ENCODE measurements around the gene SLTM. TPM values are rescaled to one million over a fixed set of nuclear protein-coding genes. Genes with fewer than 3 reads are reported as not detected.
A peak's percentile ranks its signal among the peaks of the same experiment; 100 is the strongest.
"Not testable (repeated sequence)": the region's sequence is repeated elsewhere in the genome, so short reads cannot be mapped to it uniquely, and the experiment has no call there.

SLTM gene
- total RNA-seq, 2 experiments from 2014 or later: 103 to 129 TPM

- intact Hi-C loops (cut with micrococcal nuclease; ENCODE audit: unreplicated experiment): no loop called here
- TF ChIP-seq CTCF (conservative IDR thresholded peaks at IDR 0.05; ENCODE audit: low read length): no peak
- H3K9me3 ChIP-seq (ENCODE audit: low read length): no peaks in the 10 kb centered on the region
- BruUV-seq (replicated peaks): TSS peak; percentile 29
- DNase-seq (ENCODE audit: low spot score): no peak
- H3K4me3 ChIP-seq (ENCODE audit: low read depth, low read length, poor library complexity, severe bottlenecking): no peak overlapping the region
- ChIA-PET CTCF (ENCODE audit: unreplicated experiment) (no interaction called here), POLR2A (no interaction called here)
- H3K36me3 ChIP-seq (ENCODE audit: insufficient read depth, low read length): peaks cover 98% of the 10 kb centered on the region
- no peak overlapping the region for H2AFZ ChIP-seq (ENCODE audit: low read length)
- no peaks in the 10 kb centered on the region for H3K9me2 ChIP-seq (ENCODE audit: insufficient read depth, low read length)
- H3K4me1 ChIP-seq (ENCODE audit: insufficient read depth, low read length, poor library complexity, severe bottlenecking): no peaks in the 10 kb centered on the region
- no peaks in the 10 kb centered on the region for H4K20me1 ChIP-seq (ENCODE audit: insufficient read depth, low read length)
- no peaks in the 10 kb centered on the region for H3K79me2 ChIP-seq (ENCODE audit: insufficient read depth, low read depth, low read length)
- H3K27ac ChIP-seq (ENCODE audit: low read depth, low read length, poor library complexity, severe bottlenecking): no peak overlapping the region
- no peak overlapping the region for H3K4me2 ChIP-seq (ENCODE audit: low read length)
Measured at GRCh38 chr15:58886921-58887320, 46.6 kb downstream of the SLTM start.

- H4K20me1 ChIP-seq (ENCODE audit: insufficient read depth, low read length); CTCF ChIA-PET (ENCODE audit: unreplicated experiment): not testable (repeated sequence)
- POLR2A ChIA-PET: interaction anchor here (0.6 to 0.7 kb wide), 2 partner anchors 74 to 740 kb away, joined by 3 read pairs; no protein-coding TSS in a partner anchor
Measured at GRCh38 chr15:58883926-58884325, 49.6 kb downstream of the SLTM start.

GRCh38 chr15:58882243-58882642 lies 51.2 kb downstream of the SLTM start:
- Histone ChIP-seq H3K79me2 (ENCODE audit: insufficient read depth, low read depth, low read length) (no peaks in the 10 kb centered on the region), H3K9me3 (ENCODE audit: low read length) (no peaks in the 10 kb centered on the region), H4K20me1 (ENCODE audit: insufficient read depth, low read length) (no peaks in the 10 kb centered on the region), H2AFZ (ENCODE audit: low read length) (no peak overlapping the region), H3K27ac (ENCODE audit: low read depth, low read length, poor library complexity, severe bottlenecking) (no peak overlapping the region), H3K9me2 (ENCODE audit: insufficient read depth, low read length) (no peaks in the 10 kb centered on the region), H3K4me2 (ENCODE audit: low read length) (no peak overlapping the region), H3K4me1 (ENCODE audit: insufficient read depth, low read length, poor library complexity, severe bottlenecking) (peaks cover 12% of the 10 kb centered on the region), H3K4me3 (ENCODE audit: low read depth, low read length, poor library complexity, severe bottlenecking) (no peak overlapping the region), H3K36me3 (ENCODE audit: insufficient read depth, low read length) (peaks cover 97% of the 10 kb centered on the region)
- TF ChIP-seq EZH2phosphoT487 (IDR thresholded peaks at IDR 0.05; ENCODE audit: borderline replicate concordance, low read depth, low read length) (no peak), CTCF (conservative IDR thresholded peaks at IDR 0.05; ENCODE audit: low read length) (no peak)
- DNase-seq (ENCODE audit: low spot score): no peak
- ChIA-PET POLR2A (no interaction called here), CTCF (ENCODE audit: unreplicated experiment) (no interaction called here)
- no TSS peak for BruUV-seq (replicated peaks)
- intact Hi-C loops (cut with micrococcal nuclease; ENCODE audit: unreplicated experiment): no loop called here

More at GRCh38 chr15:58883926-58884325, 49.6 kb downstream of the SLTM start:
- H3K4me3 ChIP-seq (ENCODE audit: low read depth, low read length, poor library complexity, severe bottlenecking); H3K4me2 ChIP-seq (ENCODE audit: low read length); DNase-seq (ENCODE audit: low spot score); H3K79me2 ChIP-seq (ENCODE audit: insufficient read depth, low read depth, low read length); H3K9me3 ChIP-seq (ENCODE audit: low read length); BruUV-seq (replicated peaks); H3K27ac ChIP-seq (ENCODE audit: low read depth, low read length, poor library complexity, severe bottlenecking); H3K9me2 ChIP-seq (ENCODE audit: insufficient read depth, low read length); H2AFZ ChIP-seq (ENCODE audit: low read length); intact Hi-C loops (cut with micrococcal nuclease; ENCODE audit: unreplicated experiment): not testable (repeated sequence)
- Histone ChIP-seq H3K4me1 (ENCODE audit: insufficient read depth, low read length, poor library complexity, severe bottlenecking) (peaks cover 12% of the 10 kb centered on the region), H3K36me3 (ENCODE audit: insufficient read depth, low read length) (peaks cover 99% of the 10 kb centered on the region)
